A673 (cell line): ENCODE measurements around the gene C8B. TPM values are rescaled to one million over a fixed set of nuclear protein-coding genes. Genes with fewer than 3 reads are reported as not detected.

Source experiments
- BruUV-seq: library from RNA; stranded (reverse); fragments of 400-500 nt; replicated peaks from 2 replicates; lab custom pipeline; 2021; lab: Mats Ljungman, UMichigan
- CTCF ChIA-PET: fragments of 300-600 bp; sonication (Branson Sonifier 250); formaldehyde crosslinking; loops from one replicate; lab custom pipeline; 2022; ENCODE audit warnings: antibody characterized with exemption; lab: Charles Lee
- POLR2A ChIA-PET: fragments of 300-600 bp; sonication (Branson Sonifier 250); formaldehyde crosslinking; loops from one replicate; lab custom pipeline; 2022; ENCODE audit warnings: antibody characterized with exemption; ENCODE audit not compliant: low non-redundant PET; lab: Charles Lee
- DNase-seq: peaks from one replicate; pipeline ENCODE4 v3.0.0-alpha.2; 2015; ENCODE audit warnings: low spot score
- H3K27ac ChIP-seq: fragments of 200-600 bp; sonication (generic); 2 replicates; pipeline ENCODE4 v1.5.1; 2016; ENCODE audit warnings: mixed run types, low read depth, mild to moderate bottlenecking, mixed read lengths, antibody characterized with exemption, low read length; ENCODE audit not compliant: poor library complexity, severe bottlenecking
- H3K27me3 ChIP-seq: fragments of 200-600 bp; sonication (generic); replicated peaks from 2 replicates; pipeline ENCODE4 v1.6.1; 2017; ENCODE audit warnings: mixed run types, low read depth, mild to moderate bottlenecking, mixed read lengths, antibody characterized with exemption, low read length; ENCODE audit not compliant: insufficient read depth, poor library complexity
- H3K36me3 ChIP-seq: fragments of 200-600 bp; sonication (generic); 2 replicates; pipeline ENCODE4 v1.6.1; 2016; ENCODE audit warnings: mixed run types, mild to moderate bottlenecking, mixed read lengths, antibody characterized with exemption, low read length; ENCODE audit not compliant: insufficient read depth, poor library complexity, severe bottlenecking
- H3K4me1 ChIP-seq: fragments of 200-600 bp; sonication (generic); 2 replicates; pipeline ENCODE4 v1.6.1; 2017; ENCODE audit warnings: mixed run types, mild to moderate bottlenecking, mixed read lengths, antibody characterized with exemption, low read length; ENCODE audit not compliant: insufficient read depth, poor library complexity, severe bottlenecking
- H3K4me3 ChIP-seq: fragments of 200-600 bp; sonication (generic); 2 replicates; pipeline ENCODE4 v1.5.1; 2016; ENCODE audit warnings: low read depth, mixed run types, mild to moderate bottlenecking, mixed read lengths, low read length; ENCODE audit not compliant: poor library complexity, severe bottlenecking
- H3K9me3 ChIP-seq: fragments of 200-600 bp; sonication (generic); 2 replicates; pipeline ENCODE4 v1.6.1; 2016; ENCODE audit warnings: mixed run types, low read depth, mild to moderate bottlenecking, mixed read lengths, antibody characterized with exemption, low read length; ENCODE audit not compliant: poor library complexity, severe bottlenecking
- EZH2 ChIP-seq: fragments of 200-600 bp; sonication (generic); IDR thresholded peaks from 2 replicates; pipeline ENCODE4 v1.6.1; 2017; ENCODE audit warnings: borderline replicate concordance, low read depth, mild to moderate bottlenecking, mixed read lengths, antibody characterized with exemption, low read length; ENCODE audit not compliant: poor library complexity, severe bottlenecking
- intact Hi-C: fragments of 100-400 bp; cut with micrococcal nuclease; formaldehyde crosslinking; loops from one replicate; pipeline ENCODE4 v1.10.0; 2022; ENCODE audit not compliant: unreplicated experiment
- total RNA-seq: library from RNA; stranded (reverse); gene quantifications from 2 replicates; pipeline ENCODE4 v1.2.3, GENCODE V29; 2021
- TF ChIP-seq, protein P1 (sequence below): fragments of 300-800, 200-600 bp; sonication (generic); conservative IDR thresholded peaks from 2 replicates; pipeline ENCODE4 v1.5.1; 2017; ENCODE audit warnings: low read depth, mild to moderate bottlenecking, antibody characterized with exemption, low read length, moderate library complexity, mixed read lengths

Gene C8B
- total RNA-seq, 1 experiment from 2014 or later: 0.39 TPM

DNA sequence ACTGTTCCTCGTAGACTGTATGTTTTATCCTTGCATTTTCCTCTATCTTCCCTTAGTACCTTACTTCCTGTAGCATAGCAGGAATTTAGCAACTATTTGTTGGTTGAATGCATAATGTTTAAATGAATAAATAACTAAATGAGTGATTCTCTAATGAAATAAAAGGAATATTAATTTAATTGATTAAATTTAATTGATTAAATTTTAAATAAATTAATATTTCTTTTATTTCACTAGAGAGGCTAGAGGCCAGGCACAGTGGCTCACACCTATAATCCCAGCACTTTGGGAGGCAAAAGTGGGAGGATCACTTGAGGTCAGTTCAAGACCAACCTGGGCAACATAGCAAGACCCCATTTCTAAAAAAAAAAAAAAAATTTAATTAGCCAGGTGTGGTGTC lies 25.8 kb downstream of the C8B start:
- no peak for TF ChIP-seq EZH2
- TF ChIP-seq, protein P1, sequence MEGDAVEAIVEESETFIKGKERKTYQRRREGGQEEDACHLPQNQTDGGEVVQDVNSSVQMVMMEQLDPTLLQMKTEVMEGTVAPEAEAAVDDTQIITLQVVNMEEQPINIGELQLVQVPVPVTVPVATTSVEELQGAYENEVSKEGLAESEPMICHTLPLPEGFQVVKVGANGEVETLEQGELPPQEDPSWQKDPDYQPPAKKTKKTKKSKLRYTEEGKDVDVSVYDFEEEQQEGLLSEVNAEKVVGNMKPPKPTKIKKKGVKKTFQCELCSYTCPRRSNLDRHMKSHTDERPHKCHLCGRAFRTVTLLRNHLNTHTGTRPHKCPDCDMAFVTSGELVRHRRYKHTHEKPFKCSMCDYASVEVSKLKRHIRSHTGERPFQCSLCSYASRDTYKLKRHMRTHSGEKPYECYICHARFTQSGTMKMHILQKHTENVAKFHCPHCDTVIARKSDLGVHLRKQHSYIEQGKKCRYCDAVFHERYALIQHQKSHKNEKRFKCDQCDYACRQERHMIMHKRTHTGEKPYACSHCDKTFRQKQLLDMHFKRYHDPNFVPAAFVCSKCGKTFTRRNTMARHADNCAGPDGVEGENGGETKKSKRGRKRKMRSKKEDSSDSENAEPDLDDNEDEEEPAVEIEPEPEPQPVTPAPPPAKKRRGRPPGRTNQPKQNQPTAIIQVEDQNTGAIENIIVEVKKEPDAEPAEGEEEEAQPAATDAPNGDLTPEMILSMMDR: no peak
- no peak overlapping the region for H3K4me3 ChIP-seq
- no peaks in the 10 kb centered on the region for H3K4me1 ChIP-seq
- H3K27me3 ChIP-seq: no peaks in the 10 kb centered on the region
- no peaks in the 10 kb centered on the region for H3K36me3 ChIP-seq
- no peak for DNase-seq
- no TSS peak for BruUV-seq
- H3K9me3 ChIP-seq: no peaks in the 10 kb centered on the region
- H3K27ac ChIP-seq: no peak overlapping the region
- ChIA-PET CTCF (no interaction called here), POLR2A (no interaction called here)
- intact Hi-C loops: no loop called here

DNA sequence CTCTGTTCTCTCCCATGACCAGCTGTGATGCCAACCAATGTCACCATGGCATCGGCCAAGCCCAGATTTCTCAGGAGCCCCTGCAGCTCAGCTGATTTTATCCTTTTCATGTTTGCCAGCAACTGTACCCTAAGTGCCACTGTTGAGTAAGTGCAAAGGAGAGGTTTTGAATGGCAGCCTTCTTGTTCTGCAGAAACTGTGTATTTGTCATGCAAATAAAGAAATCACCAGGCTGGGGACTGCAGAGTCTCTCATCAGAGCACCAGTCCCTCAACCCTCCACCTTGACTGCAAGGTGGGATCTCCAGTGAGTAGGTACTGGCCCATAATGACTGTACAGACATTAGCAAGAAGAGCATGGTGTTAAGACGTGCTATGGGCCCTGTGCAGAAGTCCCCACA lies 26.6 kb downstream of the C8B start:
- H3K9me3 ChIP-seq: no peaks in the 10 kb centered on the region
- no peak overlapping the region for H3K4me3 ChIP-seq
- no peak for DNase-seq
- no TSS peak for BruUV-seq
- ChIA-PET POLR2A (interaction anchor here (0.7 kb wide), 1 partner anchor 37 kb away, joined by 3 read pairs; no protein-coding TSS in a partner anchor), CTCF (no interaction called here)
- intact Hi-C loops: no loop called here
- H3K4me1 ChIP-seq: peaks cover 5% of the 10 kb centered on the region
- no peak overlapping the region for H3K27ac ChIP-seq
- TF ChIP-seq EZH2: no peak
- TF ChIP-seq, protein P1: no peak
- H3K36me3 ChIP-seq: no peaks in the 10 kb centered on the region
- no peaks in the 10 kb centered on the region for H3K27me3 ChIP-seq

DNA sequence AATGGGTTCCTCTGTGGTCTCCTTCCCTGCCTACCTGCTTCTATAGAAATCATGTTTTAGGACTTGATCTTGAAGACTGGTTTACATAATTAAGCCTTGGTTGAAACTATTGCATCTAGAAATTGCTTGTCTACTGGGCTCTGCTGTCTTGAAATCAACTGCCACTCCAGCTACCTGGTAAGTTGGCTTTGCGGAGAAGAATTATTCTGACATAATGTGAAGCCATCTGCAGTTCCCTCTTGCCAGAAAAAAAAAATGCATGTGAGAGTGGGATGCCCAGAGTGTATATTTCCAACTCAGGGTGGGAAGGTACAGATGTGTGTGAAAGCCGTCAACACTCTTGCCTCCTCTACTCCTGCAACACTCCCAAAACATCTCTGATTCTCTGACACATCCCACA lies 27.2 kb downstream of the C8B start:
- ChIA-PET CTCF (no interaction called here), POLR2A (no interaction called here)
- no peaks in the 10 kb centered on the region for H3K9me3 ChIP-seq
- peaks cover 5% of the 10 kb centered on the region for H3K4me1 ChIP-seq
- intact Hi-C loops: no loop called here
- H3K36me3 ChIP-seq: no peaks in the 10 kb centered on the region
- no peak overlapping the region for H3K27ac ChIP-seq
- no peak for DNase-seq
- BruUV-seq: no TSS peak
- no peak overlapping the region for H3K4me3 ChIP-seq
- TF ChIP-seq, protein P1: no peak
- TF ChIP-seq EZH2: no peak
- H3K27me3 ChIP-seq: no peaks in the 10 kb centered on the region
